Memory B cell (primary cell): ENCODE measurements around the gene IFIT1.
"Not testable (repeated sequence)": the region's sequence is repeated elsewhere in the genome, so short reads cannot be mapped to it uniquely, and the experiment has no call there.

ENCODE experiments used
- ATAC-seq: fragments of 150-1000 bp; cut with Tn5 transposase; 2 replicates; pipeline ENCODE4 v1.10.0; 2021; ENCODE audit warnings: low read depth, mild to moderate bottlenecking, moderate library complexity
- DNase-seq, 2 donors: peaks; one replicate each; pipeline ENCODE4 v3.0.0; 2022; ENCODE audit warnings: low spot score in 2 of 2
- H3K27ac Mint-ChIP-seq: one replicate; pipeline ENCODE4 v1.8.0; 2022; ENCODE audit warnings: mild to moderate bottlenecking, moderate library complexity, mixed read lengths
- H3K27me3 Mint-ChIP-seq: one replicate; pipeline ENCODE4 v1.8.0; 2022; ENCODE audit warnings: mixed read lengths
- H3K36me3 Mint-ChIP-seq: one replicate; pipeline ENCODE4 v1.8.0; 2022; ENCODE audit warnings: mild to moderate bottlenecking, mixed read lengths
- H3K4me1 Mint-ChIP-seq: one replicate; pipeline ENCODE4 v1.8.0; 2022; ENCODE audit warnings: mixed read lengths
- H3K4me3 Mint-ChIP-seq: one replicate; pipeline ENCODE4 v1.8.0; 2022; ENCODE audit warnings: mild to moderate bottlenecking, moderate library complexity, mixed read lengths
- H3K9me3 Mint-ChIP-seq: one replicate; pipeline ENCODE4 v1.8.0; 2022; ENCODE audit warnings: mixed read lengths

IFIT1 gene

GRCh38 chr10:89391907-89392756, at the start of gene IFIT1:
Gene IFIT1 (plus strand): TSS chr10:89392623. CDS start chr10:89392713, 90 bp downstream.
- peak within 1 kb of the TSS; percentile 92 for H3K4me3 Mint-ChIP-seq
- no peaks in the 10 kb centered on the region for H3K36me3 Mint-ChIP-seq
- no peaks in the 10 kb centered on the region for H3K9me3 Mint-ChIP-seq
- ATAC-seq: peak; percentile 92
- DNase-seq: peak in 1 of 2 donors; percentile 28
- H3K27me3 Mint-ChIP-seq: no peaks in the 10 kb centered on the region
- H3K4me1 Mint-ChIP-seq: peaks cover 16% of the 10 kb centered on the region
- peak within 1 kb of the TSS; percentile 81 for H3K27ac Mint-ChIP-seq

GRCh38 chr10:89343089-89343767, 49.2 kb upstream of the IFIT1 start:
- no peak for DNase-seq
- ATAC-seq: no peak
- no peaks in the 10 kb centered on the region for H3K27me3 Mint-ChIP-seq
- no peak overlapping the region for H3K4me3 Mint-ChIP-seq
- H3K4me1 Mint-ChIP-seq: peaks cover 11% of the 10 kb centered on the region
- H3K9me3 Mint-ChIP-seq: no peaks in the 10 kb centered on the region
- H3K27ac Mint-ChIP-seq: no peak overlapping the region
- H3K36me3 Mint-ChIP-seq: peaks cover 21% of the 10 kb centered on the region

GRCh38 chr10:89344156-89344555, 48.3 kb upstream of the IFIT1 start:
- Mint-ChIP-seq H3K27me3 (no peaks in the 10 kb centered on the region), H3K9me3 (no peaks in the 10 kb centered on the region), H3K27ac (no peak overlapping the region), H3K36me3 (peaks cover 12% of the 10 kb centered on the region), H3K4me3 (no peak overlapping the region), H3K4me1 (peaks cover 12% of the 10 kb centered on the region)
- DNase-seq: no peak
- ATAC-seq: no peak

GRCh38 chr10:89345367-89346000, 46.9 kb upstream of the IFIT1 start:
- Mint-ChIP-seq H3K27me3 (no peaks in the 10 kb centered on the region), H3K9me3 (no peaks in the 10 kb centered on the region), H3K36me3 (peaks cover 3% of the 10 kb centered on the region), H3K27ac (no peak overlapping the region), H3K4me1 (peaks cover 13% of the 10 kb centered on the region), H3K4me3 (no peak overlapping the region)
- ATAC-seq (no peak), DNase-seq (no peak)

- Mint-ChIP-seq H3K27me3 (no peaks in the 10 kb centered on the region), H3K9me3 (no peaks in the 10 kb centered on the region), H3K36me3 (no peaks in the 10 kb centered on the region), H3K4me1 (peaks cover 18% of the 10 kb centered on the region), H3K4me3 (no peak overlapping the region), H3K27ac (no peak overlapping the region)
- no peak for DNase-seq
- ATAC-seq: no peak
Observed at GRCh38 chr10:89346405-89347254, 45.8 kb upstream of the IFIT1 start.

- Mint-ChIP-seq H3K36me3 (no peaks in the 10 kb centered on the region), H3K27ac (no peak overlapping the region), H3K9me3 (no peaks in the 10 kb centered on the region), H3K27me3 (no peaks in the 10 kb centered on the region), H3K4me3 (no peak overlapping the region), H3K4me1 (peaks cover 23% of the 10 kb centered on the region)
- no peak for DNase-seq
- ATAC-seq: no peak
Observed at GRCh38 chr10:89347701-89348457, 44.5 kb upstream of the IFIT1 start.

- Mint-ChIP-seq H3K9me3 (no peaks in the 10 kb centered on the region), H3K27me3 (no peaks in the 10 kb centered on the region), H3K4me1 (peaks cover 23% of the 10 kb centered on the region), H3K27ac (no peak overlapping the region), H3K36me3 (no peaks in the 10 kb centered on the region), H3K4me3 (no peak overlapping the region)
- ATAC-seq (peak; percentile 48), DNase-seq (no peak)
Observed at GRCh38 chr10:89348481-89348880, 43.9 kb upstream of the IFIT1 start.

GRCh38 chr10:89348975-89349374, 43.4 kb upstream of the IFIT1 start:
- peaks cover 2% of the 10 kb centered on the region for H3K36me3 Mint-ChIP-seq
- ATAC-seq (no peak), DNase-seq (no peak)
- no peak overlapping the region for H3K4me3 Mint-ChIP-seq
- H3K4me1 Mint-ChIP-seq: peaks cover 23% of the 10 kb centered on the region
- H3K27ac Mint-ChIP-seq: no peak overlapping the region
- peaks cover 2% of the 10 kb centered on the region for H3K9me3 Mint-ChIP-seq
- H3K27me3 Mint-ChIP-seq: no peaks in the 10 kb centered on the region

- not testable (repeated sequence) for H3K27ac Mint-ChIP-seq, H3K27me3 Mint-ChIP-seq, H3K36me3 Mint-ChIP-seq, DNase-seq, H3K9me3 Mint-ChIP-seq
- Mint-ChIP-seq H3K4me1 (peaks cover 23% of the 10 kb centered on the region), H3K4me3 (peak overlapping the region; percentile 60)
- ATAC-seq: peak; percentile 47
Observed at GRCh38 chr10:89350631-89351315, 41.6 kb upstream of the IFIT1 start.

- Mint-ChIP-seq H3K4me3 (peak overlapping the region; percentile 60), H3K4me1 (peaks cover 23% of the 10 kb centered on the region), H3K27me3 (no peaks in the 10 kb centered on the region), H3K27ac (no peak overlapping the region), H3K9me3 (peaks cover 3% of the 10 kb centered on the region), H3K36me3 (peaks cover 5% of the 10 kb centered on the region)
- no peak for DNase-seq
- peak; percentile 58 for ATAC-seq
Observed at GRCh38 chr10:89351412-89351779, 41.0 kb upstream of the IFIT1 start.

GRCh38 chr10:89351780-89352597, 40.4 kb upstream of the IFIT1 start:
- H3K4me1 Mint-ChIP-seq: peaks cover 21% of the 10 kb centered on the region
- no peak overlapping the region for H3K4me3 Mint-ChIP-seq
- H3K27me3 Mint-ChIP-seq: no peaks in the 10 kb centered on the region
- H3K9me3 Mint-ChIP-seq: peaks cover 3% of the 10 kb centered on the region
- H3K27ac Mint-ChIP-seq: no peak overlapping the region
- no peak for DNase-seq
- peaks cover 5% of the 10 kb centered on the region for H3K36me3 Mint-ChIP-seq
- ATAC-seq: no peak

- Mint-ChIP-seq H3K4me1 (peaks cover 16% of the 10 kb centered on the region), H3K36me3 (peaks cover 5% of the 10 kb centered on the region), H3K27ac (peak overlapping the region; percentile 48), H3K27me3 (no peaks in the 10 kb centered on the region), H3K4me3 (no peak overlapping the region), H3K9me3 (peaks cover 3% of the 10 kb centered on the region)
- DNase-seq: no peak
- ATAC-seq: no peak
Observed at GRCh38 chr10:89352802-89353201, 39.6 kb upstream of the IFIT1 start.
